Epithelial cell of proximal tubule (primary cell): ENCODE results near the gene PTPRA. TPM values are rescaled to one million over a fixed set of nuclear protein-coding genes. Genes with fewer than 3 reads are reported as not detected.

ENCODE experiments used
- DNase-seq: peaks from one replicate; pipeline ENCODE4 v3.0.0-alpha.2; 2011; ENCODE audit warnings: low read depth
- H3K4me3 ChIP-seq: 2 replicates; pipeline ENCODE4 v1.5.1; 2011; ENCODE audit warnings: low read depth, mild to moderate bottlenecking, low read length
- CTCF ChIP-seq: conservative IDR thresholded peaks from 2 replicates; pipeline ENCODE4 v1.5.1; 2012; ENCODE audit warnings: low read depth, mild to moderate bottlenecking, low read length
- total RNA-seq: library from RNA; depleted of rRNA; stranded (reverse); fragments of >200 nt; gene quantifications from 2 replicates; pipeline ENCODE4 v1.2.3, GENCODE V29; 2015

PTPRA gene
- total RNA-seq, 1 donor from 2014 or later = 40.8 TPM

GRCh38 chr20:2984956-2985661 lies 111.8 kb downstream of the PTPRA start:
- no peak for TF ChIP-seq CTCF
- no peak overlapping the region for H3K4me3 ChIP-seq
- peak; percentile 70 for DNase-seq

- DNase-seq = peak; percentile 29
- TF ChIP-seq CTCF = no peak
- no peak overlapping the region for H3K4me3 ChIP-seq
Observed at GRCh38 chr20:2986466-2986865, 113.2 kb downstream of the PTPRA start.

DNA sequence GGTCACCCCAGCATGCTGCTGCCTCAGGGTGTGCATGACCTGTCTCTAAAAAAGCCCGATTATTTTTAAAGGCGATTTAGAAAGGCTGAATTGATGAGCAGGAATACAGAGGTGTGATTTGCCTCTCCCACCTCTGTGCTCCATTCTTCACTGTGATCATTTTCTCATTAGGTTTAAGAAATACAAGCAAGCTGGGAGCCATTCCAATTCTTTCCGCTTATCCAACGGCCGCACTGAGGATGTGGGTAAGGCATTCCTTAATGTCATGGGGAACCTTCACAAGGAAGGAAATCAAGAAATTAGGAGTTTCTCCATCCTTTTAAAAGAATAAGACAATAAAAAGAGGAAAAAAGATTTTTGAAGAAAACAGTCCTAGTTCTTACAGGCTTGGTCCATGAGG lies 114.6 kb downstream of the PTPRA start:
- no peak for TF ChIP-seq CTCF
- DNase-seq = no peak
- H3K4me3 ChIP-seq = no peak overlapping the region

- H3K4me3 ChIP-seq = no peak overlapping the region
- no peak for DNase-seq
- TF ChIP-seq CTCF = no peak
Observed at GRCh38 chr20:2991532-2991931, 118.3 kb downstream of the PTPRA start.

DNA sequence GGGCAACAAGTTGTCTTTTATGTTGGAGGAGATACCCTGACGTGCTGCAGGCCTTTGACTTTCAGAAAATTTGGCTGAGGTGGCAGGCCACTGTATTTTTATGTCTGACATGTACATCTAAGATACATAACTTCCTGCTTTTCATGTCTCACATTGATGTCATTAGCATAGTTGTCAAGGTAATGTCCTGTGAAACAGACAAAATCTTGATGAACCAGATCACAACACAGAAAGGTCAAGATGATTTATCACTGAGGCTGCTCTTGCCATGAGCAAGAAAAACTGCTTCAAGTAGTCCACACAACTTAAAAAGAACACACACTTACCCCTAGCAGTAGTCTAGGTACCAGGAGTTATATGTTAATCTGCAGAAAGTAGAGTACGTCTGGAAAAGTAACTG lies 120.0 kb downstream of the PTPRA start:
- DNase-seq = no peak
- no peak overlapping the region for H3K4me3 ChIP-seq
- no peak for TF ChIP-seq CTCF

GRCh38 chr20:2995796-2996195 lies 122.5 kb downstream of the PTPRA start:
- no peak for DNase-seq
- no peak for TF ChIP-seq CTCF
- H3K4me3 ChIP-seq = no peak overlapping the region

DNA sequence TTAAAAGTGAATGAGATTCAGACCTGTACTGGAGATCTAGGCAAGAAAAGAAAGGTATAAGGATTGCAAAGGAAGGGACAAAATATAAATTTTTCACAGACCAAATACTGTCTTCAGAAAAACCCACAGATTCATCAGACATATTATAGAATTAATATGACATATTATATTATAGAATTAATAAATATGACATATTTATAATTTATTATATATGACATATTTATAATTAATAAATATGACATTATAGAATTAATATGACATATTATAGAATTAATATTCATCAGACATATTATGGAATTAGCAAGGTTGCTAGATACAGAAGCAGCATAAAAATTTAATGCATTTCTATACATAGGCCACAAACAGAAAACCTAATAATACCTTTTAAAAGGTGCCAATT lies 125.4 kb downstream of the PTPRA start:
- H3K4me3 ChIP-seq = no peak overlapping the region
- TF ChIP-seq CTCF = no peak
- DNase-seq = no peak
